A673 (cell line): ENCODE measurements around the gene STPG4.

Source experiments
- EZH2 ChIP-seq: fragments of 200-600 bp; sonication (generic); IDR thresholded peaks from 2 replicates; pipeline ENCODE4 v1.6.1; 2017; ENCODE audit warnings: borderline replicate concordance, low read depth, mild to moderate bottlenecking, mixed read lengths, antibody characterized with exemption, low read length; ENCODE audit not compliant: poor library complexity, severe bottlenecking
- TF ChIP-seq, protein P1 (sequence below): fragments of 300-800, 200-600 bp; sonication (generic); conservative IDR thresholded peaks from 2 replicates; pipeline ENCODE4 v1.5.1; 2017; ENCODE audit warnings: low read depth, mild to moderate bottlenecking, antibody characterized with exemption, low read length, moderate library complexity, mixed read lengths

GRCh38 chr2:47054868-47055267, 100.2 kb downstream of the STPG4 start:
- TF ChIP-seq, protein P1, sequence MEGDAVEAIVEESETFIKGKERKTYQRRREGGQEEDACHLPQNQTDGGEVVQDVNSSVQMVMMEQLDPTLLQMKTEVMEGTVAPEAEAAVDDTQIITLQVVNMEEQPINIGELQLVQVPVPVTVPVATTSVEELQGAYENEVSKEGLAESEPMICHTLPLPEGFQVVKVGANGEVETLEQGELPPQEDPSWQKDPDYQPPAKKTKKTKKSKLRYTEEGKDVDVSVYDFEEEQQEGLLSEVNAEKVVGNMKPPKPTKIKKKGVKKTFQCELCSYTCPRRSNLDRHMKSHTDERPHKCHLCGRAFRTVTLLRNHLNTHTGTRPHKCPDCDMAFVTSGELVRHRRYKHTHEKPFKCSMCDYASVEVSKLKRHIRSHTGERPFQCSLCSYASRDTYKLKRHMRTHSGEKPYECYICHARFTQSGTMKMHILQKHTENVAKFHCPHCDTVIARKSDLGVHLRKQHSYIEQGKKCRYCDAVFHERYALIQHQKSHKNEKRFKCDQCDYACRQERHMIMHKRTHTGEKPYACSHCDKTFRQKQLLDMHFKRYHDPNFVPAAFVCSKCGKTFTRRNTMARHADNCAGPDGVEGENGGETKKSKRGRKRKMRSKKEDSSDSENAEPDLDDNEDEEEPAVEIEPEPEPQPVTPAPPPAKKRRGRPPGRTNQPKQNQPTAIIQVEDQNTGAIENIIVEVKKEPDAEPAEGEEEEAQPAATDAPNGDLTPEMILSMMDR = no peak
- no peak for TF ChIP-seq EZH2
